ENCODE results near the gene NAV1.

DNA sequence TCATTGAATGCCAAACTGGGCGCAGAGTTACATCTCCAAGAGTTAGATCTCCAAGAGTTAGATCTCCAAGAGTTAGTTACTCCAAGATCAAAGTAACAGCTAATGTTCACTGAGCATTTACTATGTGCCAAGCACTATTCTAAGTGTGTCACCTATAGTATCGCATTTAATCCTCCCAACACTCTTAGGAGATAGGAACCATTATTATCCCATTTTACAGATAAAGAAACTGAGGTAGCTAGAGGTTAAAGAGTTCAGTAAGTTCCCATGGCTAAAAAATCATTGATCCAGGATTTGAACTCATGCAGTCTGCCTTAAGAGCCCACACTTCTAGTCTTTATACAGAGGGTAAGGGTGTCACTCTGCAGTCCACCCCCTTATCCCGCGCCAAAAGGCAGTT, 1.5 kb upstream of the NAV1 start:
- TF ChIP-seq ARNT (IDR thresholded peaks at IDR 0.05) = no peak
- no peak for TF ChIP-seq FOXK2 (IDR thresholded peaks at IDR 0.05)
- no peak for TF ChIP-seq TARDBP (IDR thresholded peaks at IDR 0.05)
- TF ChIP-seq FOXM1 (IDR thresholded peaks at IDR 0.05; ENCODE audit: borderline replicate concordance) = no peak
- TF ChIP-seq SP1 (IDR thresholded peaks at IDR 0.05) = no peak
- TF ChIP-seq L3MBTL2 (conservative IDR thresholded peaks at IDR 0.05) = no peak
- no peak for TF ChIP-seq BHLHE40 (IDR thresholded peaks at IDR 0.05; ENCODE audit: borderline replicate concordance)
